Endodermal cell (in vitro differentiated cells): ENCODE results near the gene SCRG1. TPM values are rescaled to one million over a fixed set of nuclear protein-coding genes. Genes with fewer than 3 reads are reported as not detected.

Experiments
- DNase-seq: peaks from one replicate; pipeline ENCODE4 v3.0.0-alpha.2; 2017
- H3K27ac ChIP-seq: 2 replicates; pipeline ENCODE4 v1.5.1; 2013; ENCODE audit warnings: mild to moderate bottlenecking, low read depth, low read length, moderate library complexity
- H3K27me3 ChIP-seq: 2 replicates; pipeline ENCODE4 v1.6.1; 2013; ENCODE audit warnings: mild to moderate bottlenecking, low read length, moderate library complexity; ENCODE audit not compliant: insufficient read depth, control insufficient read depth, poor library complexity, severe bottlenecking
- H3K36me3 ChIP-seq: 2 replicates; pipeline ENCODE4 v1.7.0; 2013; ENCODE audit warnings: mild to moderate bottlenecking, low read length, moderate library complexity; ENCODE audit not compliant: control insufficient read depth, insufficient read depth
- H3K4me1 ChIP-seq: one replicate; pipeline ENCODE4 v1.7.0; 2013; ENCODE audit warnings: low read length; ENCODE audit not compliant: control insufficient read depth, insufficient read depth
- H3K4me3 ChIP-seq: 2 replicates; pipeline ENCODE4 v1.5.1; 2013; ENCODE audit warnings: mild to moderate bottlenecking, low read length, moderate library complexity
- H3K9ac ChIP-seq: 2 replicates; pipeline ENCODE4 v1.6.1; 2013; ENCODE audit warnings: mild to moderate bottlenecking, low read length, moderate library complexity; ENCODE audit not compliant: poor library complexity, severe bottlenecking; ENCODE audit errors: extremely low read depth
- H3K9me3 ChIP-seq: 2 replicates; pipeline ENCODE4 v1.6.1; 2013; ENCODE audit warnings: mild to moderate bottlenecking, low read length, moderate library complexity; ENCODE audit not compliant: control insufficient read depth
- H3K27ac Mint-ChIP-seq: 2 replicates; pipeline ENCODE4 v1.8.0; 2020; ENCODE audit warnings: mixed read lengths
- H3K27me3 Mint-ChIP-seq: 2 replicates; pipeline ENCODE4 v1.8.0; 2021; ENCODE audit warnings: mild to moderate bottlenecking, mixed read lengths; ENCODE audit not compliant: insufficient read depth
- H3K36me3 Mint-ChIP-seq: 2 replicates; pipeline ENCODE4 v1.8.0; 2020; ENCODE audit warnings: low read depth, mixed read lengths
- H3K4me1 Mint-ChIP-seq: 2 replicates; pipeline ENCODE4 v1.8.0; 2020; ENCODE audit warnings: mixed read lengths
- H3K4me3 Mint-ChIP-seq: 2 replicates; pipeline ENCODE4 v1.8.0; 2020; ENCODE audit warnings: mild to moderate bottlenecking, moderate library complexity, mixed read lengths
- H3K9me3 Mint-ChIP-seq: 2 replicates; pipeline ENCODE4 v1.8.0; 2020; ENCODE audit warnings: mild to moderate bottlenecking, mixed read lengths
- WGBS, 2 experiments: methylation state at CpG; one replicate each; pipeline versions ENCODE4 v1.1.5 to v1.1.7; 2013; ENCODE audit warnings: missing lambda C conversion rate in 2 of 2, mixed read lengths in 1 of 2; ENCODE audit not compliant: insufficient coverage in 1 of 2, insufficient read length in 1 of 2; 5-methylcytosine and 5-hydroxymethylcytosine counted together
- total RNA-seq, 2 donors: library from RNA; stranded (reverse); fragmentation: NEBNext Ultra II Directional in 1 of 2; extraction: Animal tissue kit (Norgen Biotek cat#: 25700) in 1 of 2; gene quantifications; 2 replicates in 1 of 2; 3 replicates in 1 of 2; pipeline ENCODE4 v1.2.1, GENCODE V29; 2021
- TF ChIP-seq, protein P1 (sequence below): fragments of 200-600 bp; sonication (generic); conservative IDR thresholded peaks from 2 replicates; pipeline ENCODE4 v1.5.0; 2021; ENCODE audit warnings: antibody characterized with exemption, mild to moderate bottlenecking

Gene SCRG1
- total RNA-seq, 2 donors from 2014 or later: not detected

- Histone ChIP-seq H3K9ac (no peak overlapping the region), H3K4me1 (no peaks in the 10 kb centered on the region), H3K9me3 (peaks cover 7% of the 10 kb centered on the region), H3K4me3 (no peak overlapping the region), H3K36me3 (no peaks in the 10 kb centered on the region), H3K27me3 (no peaks in the 10 kb centered on the region), H3K27ac (no peak overlapping the region)
- H3K4me3 Mint-ChIP-seq: no peak overlapping the region
- no peak for DNase-seq
- H3K36me3 Mint-ChIP-seq: no peaks in the 10 kb centered on the region
- 100% methylated on average over 1 of the region's 1 CpG; no CpG with 5 or more reads in 1 of the 2 experiments for WGBS, 2 experiments
- no peaks in the 10 kb centered on the region for H3K9me3 Mint-ChIP-seq
- TF ChIP-seq, protein P1, sequence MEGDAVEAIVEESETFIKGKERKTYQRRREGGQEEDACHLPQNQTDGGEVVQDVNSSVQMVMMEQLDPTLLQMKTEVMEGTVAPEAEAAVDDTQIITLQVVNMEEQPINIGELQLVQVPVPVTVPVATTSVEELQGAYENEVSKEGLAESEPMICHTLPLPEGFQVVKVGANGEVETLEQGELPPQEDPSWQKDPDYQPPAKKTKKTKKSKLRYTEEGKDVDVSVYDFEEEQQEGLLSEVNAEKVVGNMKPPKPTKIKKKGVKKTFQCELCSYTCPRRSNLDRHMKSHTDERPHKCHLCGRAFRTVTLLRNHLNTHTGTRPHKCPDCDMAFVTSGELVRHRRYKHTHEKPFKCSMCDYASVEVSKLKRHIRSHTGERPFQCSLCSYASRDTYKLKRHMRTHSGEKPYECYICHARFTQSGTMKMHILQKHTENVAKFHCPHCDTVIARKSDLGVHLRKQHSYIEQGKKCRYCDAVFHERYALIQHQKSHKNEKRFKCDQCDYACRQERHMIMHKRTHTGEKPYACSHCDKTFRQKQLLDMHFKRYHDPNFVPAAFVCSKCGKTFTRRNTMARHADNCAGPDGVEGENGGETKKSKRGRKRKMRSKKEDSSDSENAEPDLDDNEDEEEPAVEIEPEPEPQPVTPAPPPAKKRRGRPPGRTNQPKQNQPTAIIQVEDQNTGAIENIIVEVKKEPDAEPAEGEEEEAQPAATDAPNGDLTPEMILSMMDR: no peak
- peaks cover 21% of the 10 kb centered on the region for H3K4me1 Mint-ChIP-seq
- H3K27me3 Mint-ChIP-seq: peaks cover 3% of the 10 kb centered on the region
- H3K27ac Mint-ChIP-seq: no peak overlapping the region
Observed at GRCh38 chr4:173347467-173347866, 51.4 kb downstream of the SCRG1 start.

DNA sequence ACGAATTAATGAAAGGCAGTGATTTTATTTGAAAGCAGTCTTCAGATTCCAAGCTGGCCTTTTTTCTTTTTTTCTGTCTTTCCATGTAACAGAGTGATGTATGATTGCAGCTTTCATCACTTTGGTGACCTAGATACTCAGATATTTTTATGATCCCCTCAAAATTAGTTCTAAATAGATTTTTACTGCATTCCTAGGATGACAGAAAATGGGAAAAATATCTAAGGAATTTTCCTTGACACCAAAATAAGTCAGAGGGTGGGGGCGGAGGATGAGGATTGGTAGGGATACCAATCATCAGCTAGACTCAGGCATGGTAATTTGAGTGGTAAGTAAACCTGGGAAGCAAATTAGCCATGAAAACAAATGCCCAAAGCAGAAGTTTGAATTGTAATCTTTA is 52.8 kb downstream of the SCRG1 start:
- TF ChIP-seq, protein P1: no peak
- H3K9ac ChIP-seq: no peak overlapping the region
- WGBS, 2 experiments: 43 to 67% methylated on average over 1 to 2 of the region's 2 CpGs
- H3K27ac Mint-ChIP-seq: no peak overlapping the region
- no peaks in the 10 kb centered on the region for H3K4me1 ChIP-seq
- no peak overlapping the region for H3K4me3 Mint-ChIP-seq
- H3K4me1 Mint-ChIP-seq: peaks cover 25% of the 10 kb centered on the region
- H3K36me3 ChIP-seq: no peaks in the 10 kb centered on the region
- H3K27me3 Mint-ChIP-seq: peaks cover 3% of the 10 kb centered on the region
- no peaks in the 10 kb centered on the region for H3K27me3 ChIP-seq
- no peak overlapping the region for H3K27ac ChIP-seq
- peaks cover 7% of the 10 kb centered on the region for H3K9me3 ChIP-seq
- no peak overlapping the region for H3K4me3 ChIP-seq
- H3K36me3 Mint-ChIP-seq: no peaks in the 10 kb centered on the region
- no peak for DNase-seq
- no peaks in the 10 kb centered on the region for H3K9me3 Mint-ChIP-seq

DNA sequence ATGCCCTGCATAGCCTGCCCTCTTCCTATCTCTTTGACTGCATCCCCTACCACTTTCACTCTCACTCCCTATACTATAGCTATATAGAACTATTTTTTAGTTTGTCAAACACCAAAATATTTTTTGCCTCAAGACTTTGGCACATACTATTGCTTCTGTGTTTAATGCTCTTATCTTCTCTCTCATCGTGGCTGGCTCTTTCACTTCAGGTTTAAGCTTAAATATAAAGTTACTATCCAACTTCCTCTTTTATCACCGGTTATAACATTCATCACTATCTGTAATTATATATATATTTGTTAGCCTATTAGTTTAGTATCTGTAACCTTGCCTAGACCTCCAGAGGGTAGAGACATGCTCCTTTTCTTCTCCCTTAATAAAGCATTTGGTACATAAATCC is 53.3 kb downstream of the SCRG1 start:
- Histone ChIP-seq H3K9me3 (peaks cover 7% of the 10 kb centered on the region), H3K27ac (no peak overlapping the region), H3K36me3 (no peaks in the 10 kb centered on the region), H3K4me1 (no peaks in the 10 kb centered on the region), H3K27me3 (no peaks in the 10 kb centered on the region), H3K9ac (no peak overlapping the region), H3K4me3 (no peak overlapping the region)
- Mint-ChIP-seq H3K27ac (no peak overlapping the region), H3K4me3 (no peak overlapping the region), H3K4me1 (peaks cover 30% of the 10 kb centered on the region), H3K36me3 (no peaks in the 10 kb centered on the region), H3K9me3 (no peaks in the 10 kb centered on the region), H3K27me3 (peaks cover 3% of the 10 kb centered on the region)
- TF ChIP-seq, protein P1: no peak
- no peak for DNase-seq
- 94% methylated on average over 1 of the region's 2 CpGs; no CpG with 5 or more reads in 1 of the 2 experiments for WGBS, 2 experiments
